Upper lobe of left lung (tissue), 4 donors: ENCODE measurements around the gene ZNF611.

Experiments used
- CTCF ChIP-seq, 6 experiments: fragments of 450-650 bp in 4 of 6; fragments of 200-600 bp in 2 of 6; sonication (generic) in 2 of 6; IDR thresholded peaks; one replicate each; pipeline ENCODE4 v1.5.1; 2016 to 2019; ENCODE audit warnings: antibody characterized with exemption in 6 of 6
- POLR2A ChIP-seq, 4 donors: fragments of 450-650 bp; IDR thresholded peaks; one replicate each; pipeline ENCODE4 v1.5.1; 2016 to 2017; ENCODE audit warnings: antibody characterized with exemption in 4 of 4, mild to moderate bottlenecking in 2 of 4
- POLR2AphosphoS5 ChIP-seq, 2 donors: sonication (generic); formaldehyde crosslinking; IDR thresholded peaks; one replicate each; pipeline ENCODE4 v1.5.1; 2017; ENCODE audit warnings: antibody characterized with exemption in 2 of 2

GRCh38 chr19:52716522-52716921 lies 18.3 kb downstream of the ZNF611 start:
- TF ChIP-seq CTCF (IDR thresholded peaks at IDR 0.05) (no peak), POLR2A (IDR thresholded peaks at IDR 0.05) (no peak), POLR2AphosphoS5 (IDR thresholded peaks at IDR 0.05) (no peak)
